SK-MEL-5 (cell line): ENCODE results near the gene TLE7. TPM values are rescaled to one million over a fixed set of nuclear protein-coding genes. Genes with fewer than 3 reads are reported as not detected.

ENCODE experiments used
- DNase-seq: peaks from one replicate; pipeline ENCODE4 v3.0.0-alpha.2; 2016; ENCODE audit warnings: low read depth, low spot score
- in situ Hi-C: cut with HindIII; loops from 2 replicates; pipeline ENCODE4 v1.10.0; 2016; ENCODE audit warnings: low sequenced_read_pairs, high pct_unique_total_duplicates, low pct_unique_long_range_greater_than_20kb
- total RNA-seq: library from RNA; depleted of rRNA; stranded (reverse); fragments of >200 nt; shearing (Covaris generic); gene quantifications from 2 replicates; pipeline ENCODE4 v1.2.3, GENCODE V29; 2014

The TLE7 gene
- total RNA-seq, 1 experiment from 2014 or later = not detected

- DNase-seq = no peak
- in situ Hi-C loops = no loop called here
These were observed 14.8 kb downstream of the TLE7 start for GRCh38 chr16:71426880-71427615.

GRCh38 chr16:71426069-71426879 lies 15.6 kb downstream of the TLE7 start:
- peak; percentile 96 for DNase-seq
- in situ Hi-C loops = no loop called here

- no peak for DNase-seq
- in situ Hi-C loops = no loop called here
These were observed 16.1 kb downstream of the TLE7 start for GRCh38 chr16:71425746-71426068.

DNA sequence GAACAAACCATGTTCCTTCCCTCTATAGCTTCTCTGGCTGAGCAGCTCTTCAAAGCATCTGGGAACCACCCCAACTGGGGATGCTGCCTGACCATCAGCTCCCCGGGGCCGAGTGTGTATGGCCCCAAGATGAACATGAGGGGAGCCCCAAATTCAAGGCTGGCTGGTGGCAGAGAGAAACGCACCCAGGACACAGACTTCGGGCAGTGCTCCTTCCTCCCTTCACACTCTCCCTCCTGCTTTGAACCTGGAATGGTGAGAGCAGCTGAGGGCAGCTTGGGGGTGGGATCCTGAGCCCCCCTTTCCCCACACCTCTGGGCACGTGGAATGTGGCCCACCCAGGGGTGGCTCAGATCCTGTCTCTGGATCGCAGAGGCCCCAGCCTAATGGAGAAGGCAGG lies 17.2 kb downstream of the TLE7 start:
- in situ Hi-C loops = no loop called here
- no peak for DNase-seq

GRCh38 chr16:71423865-71424264 lies 18.0 kb downstream of the TLE7 start:
- in situ Hi-C loops = no loop called here
- no peak for DNase-seq

DNA sequence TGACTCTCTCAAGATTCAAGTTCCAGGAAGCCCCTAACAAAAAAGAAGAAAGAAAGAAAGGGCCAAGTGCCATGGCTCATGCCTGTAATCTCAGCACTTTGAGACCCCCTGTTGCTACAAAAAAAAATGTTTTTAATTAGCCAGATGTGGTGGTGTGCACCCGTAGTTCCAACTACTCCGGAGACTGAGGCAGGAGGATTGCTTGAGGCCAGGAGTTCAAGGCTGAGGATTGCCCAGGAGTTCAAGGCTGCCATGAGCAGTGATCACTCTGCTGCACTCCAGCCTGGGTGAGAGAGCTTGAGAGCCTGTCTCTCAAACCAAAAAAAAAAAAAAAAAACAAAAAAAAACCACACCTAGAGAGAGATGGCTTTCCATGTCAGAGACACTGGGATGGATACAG lies 18.8 kb downstream of the TLE7 start:
- no peak for DNase-seq
- in situ Hi-C loops = no loop called here

DNA sequence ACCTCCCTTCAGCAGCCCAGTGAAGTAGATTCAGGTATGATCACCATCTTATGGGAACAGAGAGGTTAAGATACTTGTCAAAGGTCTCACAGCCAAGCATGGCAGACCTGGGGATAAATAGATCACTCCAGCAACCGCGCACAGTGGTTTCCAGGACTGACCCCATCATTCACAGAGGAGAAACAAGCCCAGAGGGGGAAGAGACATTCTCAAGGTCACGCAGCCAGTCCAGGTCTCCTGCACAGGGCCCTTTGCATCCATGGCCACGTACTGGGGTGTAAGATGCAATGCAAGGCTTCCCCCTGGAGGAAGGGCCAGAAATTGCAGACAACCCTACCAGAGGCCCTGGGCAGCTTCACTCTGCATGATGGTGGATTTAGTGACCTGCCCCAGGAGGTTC lies 19.9 kb downstream of the TLE7 start:
- DNase-seq = peak; percentile 71
- in situ Hi-C loops = no loop called here

- in situ Hi-C loops = no loop called here
- no peak for DNase-seq
These were observed 27.8 kb downstream of the TLE7 start for GRCh38 chr16:71414038-71414437.

DNA sequence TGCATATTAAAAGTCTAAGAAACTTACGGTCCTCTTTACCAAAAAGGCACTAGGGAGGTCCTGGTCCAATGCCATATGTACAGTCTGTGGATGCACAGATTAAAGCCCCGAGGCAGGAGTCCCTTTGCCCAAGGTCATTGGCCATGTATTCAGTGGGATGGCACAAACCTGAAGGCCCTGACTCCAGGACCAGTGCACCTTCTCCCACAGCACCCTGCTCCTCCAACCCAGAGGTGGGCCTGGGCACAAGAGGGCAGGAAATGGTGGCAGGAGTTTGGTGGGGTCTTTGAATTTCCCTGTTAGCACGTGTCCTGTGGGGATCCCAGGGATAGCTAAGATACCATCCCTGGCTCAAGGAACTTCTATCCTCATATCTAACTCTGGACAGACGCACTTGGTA lies 28.5 kb downstream of the TLE7 start:
- in situ Hi-C loops = no loop called here
- no peak for DNase-seq

DNA sequence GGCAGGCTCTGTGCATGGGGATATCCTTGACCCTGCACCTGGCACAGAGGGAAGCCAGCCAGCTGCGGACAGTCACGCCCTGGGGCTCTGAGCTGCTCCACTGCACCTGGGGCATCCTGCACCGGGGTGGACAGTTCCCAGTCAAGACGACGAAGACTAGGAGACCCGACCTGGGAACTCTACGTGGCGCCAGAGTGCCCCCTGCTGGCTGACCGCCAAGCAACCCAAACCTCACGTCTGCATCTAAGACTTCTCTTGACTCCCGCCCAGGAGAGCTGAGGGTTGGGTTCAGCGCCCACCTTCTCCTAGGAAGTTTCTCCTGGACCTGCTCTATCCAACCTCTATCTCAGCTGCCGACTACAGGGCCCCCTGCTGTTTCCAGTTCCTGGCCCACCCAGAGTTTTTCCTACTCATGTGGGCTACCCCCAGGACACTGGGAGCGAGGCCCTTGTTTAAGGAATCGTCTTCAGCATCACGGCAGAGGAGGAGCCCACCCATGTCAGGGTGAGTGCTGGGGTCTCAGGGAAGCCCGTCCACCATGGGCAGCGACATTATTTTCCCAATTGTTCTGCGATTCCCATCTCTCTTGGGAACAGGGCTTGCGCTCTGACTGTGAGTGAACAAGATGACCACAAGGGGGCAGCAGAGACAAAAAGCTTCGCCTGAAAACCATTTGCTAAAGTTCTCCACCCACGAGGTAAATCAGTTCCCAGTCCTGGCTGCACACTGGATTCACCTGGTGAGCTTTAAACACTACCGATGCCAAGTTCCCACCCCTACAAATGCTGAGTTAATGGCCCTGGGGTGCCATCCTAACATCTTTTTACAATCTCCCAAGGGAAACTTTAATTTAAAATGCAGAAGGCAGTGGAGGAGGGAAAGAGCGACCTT lies 29.3 kb downstream of the TLE7 start:
- in situ Hi-C loops = no loop called here
- DNase-seq = peak; percentile 83

DNA sequence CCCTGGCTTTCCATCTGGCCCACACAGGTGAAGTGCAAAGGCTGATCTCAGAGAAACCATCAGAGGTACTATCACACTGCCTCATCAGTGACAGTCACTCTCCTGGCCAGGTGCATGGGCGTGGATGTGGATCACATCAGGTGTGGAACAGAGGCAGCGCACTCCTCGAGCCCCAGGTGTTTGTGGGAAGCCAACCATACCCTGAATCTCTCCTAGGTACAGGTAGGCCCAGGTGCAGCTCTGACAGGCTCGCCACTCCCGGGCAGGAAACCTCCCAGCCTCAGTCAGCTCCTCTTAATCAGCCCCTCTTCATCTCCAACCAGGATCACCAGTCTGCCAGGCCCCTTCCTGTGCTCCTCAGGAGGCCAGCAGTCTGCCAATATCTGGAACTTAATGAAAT lies 31.7 kb downstream of the TLE7 start:
- DNase-seq = no peak
- in situ Hi-C loops = no loop called here

- no peak for DNase-seq
- in situ Hi-C loops = no loop called here
These were observed 32.7 kb downstream of the TLE7 start for GRCh38 chr16:71409011-71409775.

DNA sequence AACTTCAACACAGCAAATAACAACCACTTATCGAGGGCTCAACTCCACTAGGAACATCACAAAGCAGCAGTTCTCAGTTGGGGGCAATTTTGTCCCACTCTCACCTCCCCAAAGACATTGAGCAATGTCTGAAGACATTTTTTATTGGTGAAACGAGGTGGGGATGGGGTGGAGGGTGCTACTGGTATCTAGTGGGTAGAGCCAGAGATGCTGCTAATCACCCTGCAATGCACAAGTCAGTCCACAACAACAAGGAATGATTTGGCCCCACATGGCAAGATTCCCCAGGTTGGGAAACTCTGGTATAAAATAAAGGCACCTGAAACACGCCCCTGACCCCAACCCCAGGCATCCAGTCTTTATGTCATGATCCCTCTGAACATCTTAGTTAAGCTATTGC lies 33.3 kb downstream of the TLE7 start:
- no peak for DNase-seq
- in situ Hi-C loops = no loop called here

GRCh38 chr16:71407731-71408130 lies 34.1 kb downstream of the TLE7 start:
- no peak for DNase-seq
- in situ Hi-C loops = no loop called here

DNA sequence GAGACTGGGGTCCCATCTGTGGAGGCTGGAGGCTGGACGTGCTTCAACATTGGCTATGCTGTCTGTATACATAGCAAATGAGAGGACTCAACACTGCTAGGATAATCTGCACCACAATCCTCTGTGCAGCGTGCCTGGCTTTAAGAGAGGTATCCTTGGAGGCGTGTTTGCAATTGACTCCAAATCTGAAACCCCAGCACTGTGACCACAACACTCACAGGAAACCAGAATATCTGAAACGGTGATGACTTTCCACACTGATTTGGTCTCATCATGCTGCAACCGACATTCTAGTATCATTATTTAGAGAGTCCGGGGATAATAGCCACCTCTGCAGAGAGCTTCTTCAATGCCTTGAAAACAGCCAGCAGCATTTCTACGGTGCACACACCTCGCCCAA lies 35.1 kb downstream of the TLE7 start:
- DNase-seq = no peak
- in situ Hi-C loops = no loop called here

DNA sequence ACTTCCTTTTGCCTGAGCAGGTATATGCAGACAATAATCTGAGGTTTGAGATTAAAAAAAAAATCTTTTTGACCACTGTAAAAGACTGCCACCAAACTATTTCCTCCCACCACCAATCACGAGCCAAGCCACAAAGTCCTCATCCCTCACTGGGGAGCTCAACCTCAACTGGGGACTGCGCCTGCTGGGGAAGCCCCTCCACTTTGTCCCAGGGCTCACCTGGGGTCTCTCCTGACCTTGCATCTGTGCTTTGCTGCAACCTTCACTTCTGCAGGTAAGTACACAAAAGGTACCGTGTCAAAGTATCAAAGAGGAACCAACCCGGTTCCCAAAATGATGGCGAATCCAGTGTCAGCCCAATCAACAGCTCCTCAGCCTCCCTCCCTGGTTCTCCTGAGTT lies 35.5 kb downstream of the TLE7 start:
- no peak for DNase-seq
- in situ Hi-C loops = no loop called here

- no peak for DNase-seq
- in situ Hi-C loops = no loop called here
These were observed 37.5 kb downstream of the TLE7 start for GRCh38 chr16:71404364-71404763.

DNA sequence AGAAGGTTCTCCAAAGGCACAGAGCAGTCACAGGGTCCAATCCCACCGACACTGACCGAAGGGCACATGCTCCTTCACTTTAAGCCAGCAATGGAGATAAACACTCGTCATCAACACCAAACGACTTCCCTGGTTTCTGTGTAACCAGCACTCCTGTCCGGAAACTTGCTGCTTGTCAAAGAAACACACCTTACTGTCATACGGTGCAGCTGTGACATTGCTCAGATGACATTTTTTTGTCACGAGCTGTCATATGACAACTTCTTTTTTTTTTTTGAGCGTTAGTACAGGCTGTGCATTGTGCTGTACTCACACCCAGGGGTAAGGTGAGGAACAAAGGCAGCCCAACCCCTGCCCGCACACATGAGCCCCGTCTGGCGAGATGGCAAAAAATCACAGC lies 39.2 kb downstream of the TLE7 start:
- DNase-seq = no peak
- in situ Hi-C loops = no loop called here
